Neural cell (in vitro differentiated cells): ENCODE results near the gene MAGEB6.

ENCODE experiments used
- EZH2 ChIP-seq: fragments of 200-600, 300-800 bp; shearing (Covaris generic), sonication (generic); IDR thresholded peaks from 2 replicates; pipeline ENCODE4 v1.6.1; 2014; ENCODE audit warnings: antibody characterized with exemption, low read length, borderline replicate concordance, mild to moderate bottlenecking; ENCODE audit not compliant: insufficient read depth, poor library complexity, severe bottlenecking
- POLR2AphosphoS5 ChIP-seq: IDR thresholded peaks from 2 replicates; pipeline ENCODE4 v1.6.1; 2012
- RAD21 ChIP-seq: fragments of 450-650 bp; conservative IDR thresholded peaks from 2 replicates; pipeline ENCODE4 v1.6.1; 2014; ENCODE audit warnings: antibody characterized with exemption, mild to moderate bottlenecking, moderate library complexity
- SMC3 ChIP-seq: fragments of 450-650 bp; conservative IDR thresholded peaks from 2 replicates; pipeline ENCODE4 v1.6.1; 2014; ENCODE audit warnings: antibody characterized with exemption, mild to moderate bottlenecking, moderate library complexity; ENCODE audit not compliant: poor library complexity
- TF ChIP-seq, protein P1 (sequence below): fragments of 450-650 bp; IDR thresholded peaks from 2 replicates; pipeline ENCODE4 v1.5.1; 2014; ENCODE audit warnings: antibody characterized with exemption, mild to moderate bottlenecking, moderate library complexity; ENCODE audit not compliant: poor library complexity, severe bottlenecking

GRCh38 chrX:26160301-26160700 is 31.9 kb upstream of the MAGEB6 start, which contains the start of gene MAGEB6B:
- no peak for TF ChIP-seq EZH2
- no peak for TF ChIP-seq RAD21
- TF ChIP-seq, protein P1, sequence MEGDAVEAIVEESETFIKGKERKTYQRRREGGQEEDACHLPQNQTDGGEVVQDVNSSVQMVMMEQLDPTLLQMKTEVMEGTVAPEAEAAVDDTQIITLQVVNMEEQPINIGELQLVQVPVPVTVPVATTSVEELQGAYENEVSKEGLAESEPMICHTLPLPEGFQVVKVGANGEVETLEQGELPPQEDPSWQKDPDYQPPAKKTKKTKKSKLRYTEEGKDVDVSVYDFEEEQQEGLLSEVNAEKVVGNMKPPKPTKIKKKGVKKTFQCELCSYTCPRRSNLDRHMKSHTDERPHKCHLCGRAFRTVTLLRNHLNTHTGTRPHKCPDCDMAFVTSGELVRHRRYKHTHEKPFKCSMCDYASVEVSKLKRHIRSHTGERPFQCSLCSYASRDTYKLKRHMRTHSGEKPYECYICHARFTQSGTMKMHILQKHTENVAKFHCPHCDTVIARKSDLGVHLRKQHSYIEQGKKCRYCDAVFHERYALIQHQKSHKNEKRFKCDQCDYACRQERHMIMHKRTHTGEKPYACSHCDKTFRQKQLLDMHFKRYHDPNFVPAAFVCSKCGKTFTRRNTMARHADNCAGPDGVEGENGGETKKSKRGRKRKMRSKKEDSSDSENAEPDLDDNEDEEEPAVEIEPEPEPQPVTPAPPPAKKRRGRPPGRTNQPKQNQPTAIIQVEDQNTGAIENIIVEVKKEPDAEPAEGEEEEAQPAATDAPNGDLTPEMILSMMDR: no peak
- no peak for TF ChIP-seq SMC3
- TF ChIP-seq POLR2AphosphoS5: no peak
